ENCODE measurements around the gene DLG2. TPM values are rescaled to one million over a fixed set of nuclear protein-coding genes. Genes with fewer than 3 reads are reported as not detected.

The DLG2 gene
- total and polyA plus RNA-seq, 2 of the 8 experiments (the other 6 are each of a cell fraction or from before 2014, with no cell fraction given): 1.7 to 14.3 TPM

GRCh38 chr11:84902445-84902844, 724.7 kb downstream of the DLG2 start:
- Histone ChIP-seq H2BK20ac (ENCODE audit: low read length) (no peak overlapping the region), H4K8ac (ENCODE audit: extremely low read depth, insufficient read depth, low read length) (no peak overlapping the region), H2BK15ac (ENCODE audit: low read length) (no peak overlapping the region), H3K9me3 (ENCODE audit: insufficient read depth in 2 of 2, low read depth in 1 of 2, low read length in 1 of 2) (no peaks in the 10 kb centered on the region), H2BK120ac (replicated peaks; ENCODE audit: low read depth, low read length) (no peak overlapping the region), H3K23ac (ENCODE audit: insufficient read length) (no peak overlapping the region), H2BK12ac (ENCODE audit: low read depth, low read length) (no peak overlapping the region), H3K14ac (ENCODE audit: insufficient read length) (no peak overlapping the region), H4K91ac (replicated peaks; ENCODE audit: insufficient read length, low read length) (no peak overlapping the region), H3K4ac (replicated peaks; ENCODE audit: insufficient read length, low read depth, low read length) (no peak overlapping the region), H2AFZ (ENCODE audit: low read length) (no peak overlapping the region), H3K4me2 (ENCODE audit: insufficient read depth in 1 of 2, low read depth in 2 of 2, low read length in 2 of 2) (no peak overlapping the region), H2AK5ac (ENCODE audit: low read depth, low read length) (no peak overlapping the region), H3K9ac (replicated peaks in 1 of 4; ENCODE audit: extremely low read depth in 1 of 4, low read depth in 3 of 4, low read length in 3 of 4) (no peak overlapping the region), H3K4me1 (replicated peaks in 1 of 4; ENCODE audit: control insufficient read depth in 3 of 4, insufficient read depth in 4 of 4, low read length in 3 of 4) (no peaks in the 10 kb centered on the region), H3K18ac (ENCODE audit: extremely low read depth, low read length) (no peak overlapping the region), H3K4me3 (ENCODE audit: extremely low read depth in 1 of 4, insufficient read depth in 2 of 4, low read depth in 3 of 4, low read length in 4 of 4) (no peak overlapping the region), H3K79me1 (ENCODE audit: low read depth, low read length) (no peaks in the 10 kb centered on the region), H4K5ac (ENCODE audit: insufficient read length, low read depth, low read length) (no peak overlapping the region), H3K36me3 (ENCODE audit: control insufficient read depth in 2 of 4, insufficient read depth in 4 of 4, low read length in 3 of 4) (no peaks in the 10 kb centered on the region), H3K79me2 (ENCODE audit: control insufficient read depth in 1 of 2, insufficient read depth in 2 of 2, low read length in 2 of 2) (no peaks in the 10 kb centered on the region), H4K20me1 (replicated peaks in 1 of 2; ENCODE audit: control insufficient read depth in 1 of 2, insufficient read depth in 2 of 2, low read length in 2 of 2) (no peaks in the 10 kb centered on the region), H3K23me2 (ENCODE audit: low read depth, low read length) (no peaks in the 10 kb centered on the region), H2BK5ac (ENCODE audit: low read depth, low read length) (no peak overlapping the region), H3K56ac (replicated peaks; ENCODE audit: insufficient read length, low read depth, low read length) (no peak overlapping the region), H3K27me3 (replicated peaks in 1 of 4; ENCODE audit: control insufficient read depth in 3 of 4, extremely low read depth in 1 of 4, insufficient read depth in 3 of 4, low read length in 3 of 4) (no peaks in the 10 kb centered on the region), H3K27ac (ENCODE audit: low read depth, low read length) (no peak overlapping the region)
- CTCF ChIA-PET (ENCODE audit: partially characterized antibody): interaction anchor here (0.5 to 1.4 kb wide), 4 partner anchors 15 to 1455 kb away, joined by 3 to 7 read pairs (median 4); no protein-coding TSS in a partner anchor
- DNase-seq (ENCODE audit: low read depth in 1 of 2, low spot score in 2 of 2): no peak
- 89% methylated on average over 3 of the region's 3 CpGs; no CpG with 5 or more reads in 1 of the 2 experiments for WGBS, 2 experiments (ENCODE audit: extremely low coverage in 1 of 2, insufficient coverage in 1 of 2, insufficient read length in 1 of 2, insufficient replicate concordance in 2 of 2, low coverage in 1 of 2, low lambda C conversion rate in 2 of 2, missing lambda C conversion rate in 1 of 2)
- POLR2A ChIA-PET (ENCODE audit: partially characterized antibody): no interaction called here
- FAIRE-seq: no peak
- TF ChIP-seq PHF8 (conservative IDR thresholded peaks at IDR 0.05; ENCODE audit: low read depth, low read length) (no peak), RAD21 (IDR thresholded peaks at IDR 0.05 in 1 of 2, conservative IDR thresholded peaks at IDR 0.05 in 1 of 2; ENCODE audit: low read depth in 2 of 2, low read length in 2 of 2) (no peak), CTBP2 (IDR thresholded peaks at IDR 0.05; ENCODE audit: borderline replicate concordance, insufficient read depth, insufficient read length, low read length) (no peak), SP4 (IDR thresholded peaks at IDR 0.05; ENCODE audit: low read length) (no peak), E2F6 (IDR thresholded peaks at IDR 0.05) (no peak), MAX (IDR thresholded peaks at IDR 0.05) (no peak), EZH2 (IDR thresholded peaks at IDR 0.05; ENCODE audit: low read depth, low read length, severe bottlenecking) (no peak), ATF2 (IDR thresholded peaks at IDR 0.05; ENCODE audit: low read length) (no peak), SP2 (IDR thresholded peaks at IDR 0.05; ENCODE audit: low read length) (no peak), TCF12 (IDR thresholded peaks at IDR 0.05; ENCODE audit: low read depth, low read length) (no peak), SIX5 (IDR thresholded peaks at IDR 0.05; ENCODE audit: low read depth, low read length) (no peak)
